Panc1 (cell line): Measurements from ENCODE around the gene POLR1G. TPM values are rescaled to one million over a fixed set of nuclear protein-coding genes. Genes with fewer than 3 reads are reported as not detected.

Experiments used
- ATAC-seq: fragments of 200-7000 bp; cut with Tn5 transposase; 2 replicates; pipeline ENCODE4 v1.9.1; 2020; ENCODE audit warnings: mild to moderate bottlenecking, moderate library complexity
- BruUV-seq: library from RNA; stranded (reverse); fragments of 400-500 nt; replicated peaks from 2 replicates; lab custom pipeline; 2021; lab: Mats Ljungman, UMichigan
- CTCF ChIA-PET: fragments of 300-600 bp; sonication (Branson Sonifier 250); formaldehyde crosslinking; loops from one replicate; lab custom pipeline; 2022; ENCODE audit warnings: antibody characterized with exemption; lab: Charles Lee
- POLR2A ChIA-PET: fragments of 300-600 bp; sonication (Branson Sonifier 250); formaldehyde crosslinking; loops from one replicate; lab custom pipeline; 2022; ENCODE audit warnings: antibody characterized with exemption; lab: Charles Lee
- DNase-seq: peaks from one replicate; pipeline ENCODE4 v3.0.0-alpha.2; 2010; ENCODE audit warnings: low read depth, low spot score
- H3K27ac ChIP-seq: 2 replicates; pipeline ENCODE4 v1.5.1; 2011; ENCODE audit warnings: mild to moderate bottlenecking, low read length, inconsistent platforms
- H3K27me3 ChIP-seq: fragments of 200-500 bp; sonication (Bioruptor generic); 2 replicates; pipeline ENCODE4 v1.6.0; 2014; ENCODE audit warnings: low read length, inconsistent platforms; ENCODE audit not compliant: control insufficient read depth, insufficient read depth
- H3K36me3 ChIP-seq: fragments of 200-500 bp; sonication (Bioruptor generic); 2 replicates; pipeline ENCODE4 v1.5.1; 2014; ENCODE audit warnings: inconsistent platforms, mild to moderate bottlenecking, low read length, moderate library complexity; ENCODE audit not compliant: control insufficient read depth, insufficient read depth
- H3K4me1 ChIP-seq: 2 replicates; pipeline ENCODE4 v1.5.1; 2011; ENCODE audit warnings: inconsistent platforms, mild to moderate bottlenecking, low read length, moderate library complexity; ENCODE audit not compliant: control insufficient read depth, insufficient read depth
- H3K4me3 ChIP-seq, 2 experiments: 2 replicates each; pipeline ENCODE4 v1.5.1; 2011 to 2012; ENCODE audit warnings: low read depth in 2 of 2, low read length in 2 of 2, mild to moderate bottlenecking in 2 of 2, inconsistent platforms in 1 of 2, moderate library complexity in 1 of 2
- H3K9me3 ChIP-seq: fragments of 200-500 bp; sonication (Bioruptor generic); 2 replicates; pipeline ENCODE4 v1.5.1; 2014; ENCODE audit warnings: low read depth, mild to moderate bottlenecking, inconsistent platforms, low read length, moderate library complexity; ENCODE audit not compliant: control insufficient read depth, insufficient read depth
- CTCF ChIP-seq: fragments of 450-650 bp; IDR thresholded peaks from 2 replicates; pipeline ENCODE4 v1.5.1; 2017; ENCODE audit warnings: mild to moderate bottlenecking
- POLR2AphosphoS5 ChIP-seq: IDR thresholded peaks from 2 replicates; pipeline ENCODE4 v1.6.1; 2012; ENCODE audit warnings: mild to moderate bottlenecking, low read depth, low read length, moderate library complexity
- SIN3A ChIP-seq: IDR thresholded peaks from 2 replicates; pipeline ENCODE4 v1.6.1; 2012; ENCODE audit warnings: low read depth, mild to moderate bottlenecking, low read length, moderate library complexity, borderline replicate concordance; ENCODE audit not compliant: insufficient read depth
- TCF7L2 ChIP-seq: IDR thresholded peaks from 2 replicates; pipeline ENCODE4 v1.6.1; 2011; ENCODE audit warnings: mild to moderate bottlenecking, low read depth, low read length, inconsistent platforms
- in situ Hi-C: cut with HindIII; loops from 2 replicates; pipeline ENCODE4 v1.10.0; 2016; ENCODE audit warnings: low sequenced_read_pairs, low pct_unique_long_range_greater_than_20kb
- intact Hi-C: fragments of 100-400 bp; cut with micrococcal nuclease; formaldehyde crosslinking; loops from one replicate; pipeline ENCODE4 v1.10.0; 2022; ENCODE audit not compliant: unreplicated experiment
- total RNA-seq: library from RNA; stranded (reverse); gene quantifications from one replicate; pipeline ENCODE4 v1.2.1, GENCODE V29; 2021; ENCODE audit not compliant: unreplicated experiment
- TF ChIP-seq, protein P1 (sequence below), 2 experiments: IDR thresholded peaks; 2 replicates each; pipeline ENCODE4 v1.6.1; 2011 to 2012; ENCODE audit warnings: low read depth in 2 of 2, control low read depth in 1 of 2, low read length in 1 of 2, mild to moderate bottlenecking in 1 of 2, moderate library complexity in 1 of 2; ENCODE audit not compliant: insufficient read depth in 1 of 2

POLR1G gene
- total RNA-seq, 1 experiment from 2014 or later = 27.8 TPM

GRCh38 chr19:45418802-45419201, 12.4 kb downstream of the POLR1G start:
- ATAC-seq (no peak), DNase-seq (no peak)
- Histone ChIP-seq H3K36me3 (peaks cover 5% of the 10 kb centered on the region), H3K27ac (no peak overlapping the region), H3K4me1 (peaks cover 3% of the 10 kb centered on the region; the same call in 1 of the 2 replicates), H3K4me3 (no peak overlapping the region), H3K27me3 (no peaks in the 10 kb centered on the region), H3K9me3 (no peaks in the 10 kb centered on the region)
- intact Hi-C loops (no loop called here), in situ Hi-C loops (no loop called here)
- TF ChIP-seq TCF7L2 (no peak), SIN3A (no peak), POLR2AphosphoS5 (no peak), CTCF (no peak)
- TF ChIP-seq, protein P1, sequence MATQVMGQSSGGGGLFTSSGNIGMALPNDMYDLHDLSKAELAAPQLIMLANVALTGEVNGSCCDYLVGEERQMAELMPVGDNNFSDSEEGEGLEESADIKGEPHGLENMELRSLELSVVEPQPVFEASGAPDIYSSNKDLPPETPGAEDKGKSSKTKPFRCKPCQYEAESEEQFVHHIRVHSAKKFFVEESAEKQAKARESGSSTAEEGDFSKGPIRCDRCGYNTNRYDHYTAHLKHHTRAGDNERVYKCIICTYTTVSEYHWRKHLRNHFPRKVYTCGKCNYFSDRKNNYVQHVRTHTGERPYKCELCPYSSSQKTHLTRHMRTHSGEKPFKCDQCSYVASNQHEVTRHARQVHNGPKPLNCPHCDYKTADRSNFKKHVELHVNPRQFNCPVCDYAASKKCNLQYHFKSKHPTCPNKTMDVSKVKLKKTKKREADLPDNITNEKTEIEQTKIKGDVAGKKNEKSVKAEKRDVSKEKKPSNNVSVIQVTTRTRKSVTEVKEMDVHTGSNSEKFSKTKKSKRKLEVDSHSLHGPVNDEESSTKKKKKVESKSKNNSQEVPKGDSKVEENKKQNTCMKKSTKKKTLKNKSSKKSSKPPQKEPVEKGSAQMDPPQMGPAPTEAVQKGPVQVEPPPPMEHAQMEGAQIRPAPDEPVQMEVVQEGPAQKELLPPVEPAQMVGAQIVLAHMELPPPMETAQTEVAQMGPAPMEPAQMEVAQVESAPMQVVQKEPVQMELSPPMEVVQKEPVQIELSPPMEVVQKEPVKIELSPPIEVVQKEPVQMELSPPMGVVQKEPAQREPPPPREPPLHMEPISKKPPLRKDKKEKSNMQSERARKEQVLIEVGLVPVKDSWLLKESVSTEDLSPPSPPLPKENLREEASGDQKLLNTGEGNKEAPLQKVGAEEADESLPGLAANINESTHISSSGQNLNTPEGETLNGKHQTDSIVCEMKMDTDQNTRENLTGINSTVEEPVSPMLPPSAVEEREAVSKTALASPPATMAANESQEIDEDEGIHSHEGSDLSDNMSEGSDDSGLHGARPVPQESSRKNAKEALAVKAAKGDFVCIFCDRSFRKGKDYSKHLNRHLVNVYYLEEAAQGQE (IDR thresholded peaks at IDR 0.05; ENCODE audit: insufficient read depth in 1 of 2, low read depth in 2 of 2, low read length in 1 of 2) = no peak
- CTCF ChIA-PET = no interaction called here
- no TSS peak for BruUV-seq
- POLR2A ChIA-PET = no interaction called here

GRCh38 chr19:45419396-45419795, 13.0 kb downstream of the POLR1G start:
- H3K9me3 ChIP-seq = no peaks in the 10 kb centered on the region
- BruUV-seq = no TSS peak
- no peak overlapping the region for H3K4me3 ChIP-seq
- POLR2A ChIA-PET = no interaction called here
- H3K27me3 ChIP-seq = no peaks in the 10 kb centered on the region
- no peak overlapping the region for H3K27ac ChIP-seq
- H3K36me3 ChIP-seq = peaks cover 5% of the 10 kb centered on the region
- DNase-seq (no peak), ATAC-seq (no peak)
- in situ Hi-C loops = no loop called here
- peaks cover 4% of the 10 kb centered on the region; the same call in 1 of the 2 replicates for H3K4me1 ChIP-seq
- CTCF ChIA-PET = no interaction called here
- intact Hi-C loops = no loop called here
- TF ChIP-seq CTCF (no peak), POLR2AphosphoS5 (no peak), TCF7L2 (no peak), SIN3A (no peak)
- TF ChIP-seq, protein P1 (IDR thresholded peaks at IDR 0.05; ENCODE audit: insufficient read depth in 1 of 2, low read depth in 2 of 2, low read length in 1 of 2) = no peak
